ENCODE data around the gene BRSK2.

The BRSK2 gene

GRCh38 chr11:1375955-1376258 lies 13.8 kb upstream of the BRSK2 start:
- DNase-seq (ENCODE audit: low spot score), result no peak

DNA sequence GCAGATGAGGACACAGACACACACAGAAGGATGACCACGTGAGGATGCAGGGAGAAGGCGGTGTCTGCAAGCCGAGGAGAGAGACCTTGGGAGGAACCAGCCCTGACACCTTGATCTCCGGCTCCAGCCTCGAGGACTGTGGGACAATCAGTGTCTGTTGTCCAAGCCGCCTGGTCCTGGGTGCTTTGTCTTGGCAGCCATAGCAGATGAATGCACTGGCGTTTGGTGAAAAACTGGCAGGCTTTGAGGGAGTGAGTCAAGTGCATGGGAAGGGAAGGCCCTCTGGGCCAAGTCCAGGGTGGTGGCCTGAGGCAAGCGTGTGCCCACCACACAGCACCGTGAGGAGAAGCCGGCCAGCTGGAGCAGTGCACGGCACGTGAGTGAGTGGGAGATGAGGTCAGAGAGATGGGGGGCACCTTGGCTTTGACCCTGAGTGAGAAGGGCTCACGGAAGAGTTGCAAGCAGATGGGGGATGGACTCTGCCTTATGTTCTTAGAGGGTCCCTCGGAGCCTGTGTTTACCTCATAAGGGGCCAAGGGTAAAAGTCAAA lies 12.4 kb upstream of the BRSK2 start:
- no peak for DNase-seq (ENCODE audit: low spot score)

DNA sequence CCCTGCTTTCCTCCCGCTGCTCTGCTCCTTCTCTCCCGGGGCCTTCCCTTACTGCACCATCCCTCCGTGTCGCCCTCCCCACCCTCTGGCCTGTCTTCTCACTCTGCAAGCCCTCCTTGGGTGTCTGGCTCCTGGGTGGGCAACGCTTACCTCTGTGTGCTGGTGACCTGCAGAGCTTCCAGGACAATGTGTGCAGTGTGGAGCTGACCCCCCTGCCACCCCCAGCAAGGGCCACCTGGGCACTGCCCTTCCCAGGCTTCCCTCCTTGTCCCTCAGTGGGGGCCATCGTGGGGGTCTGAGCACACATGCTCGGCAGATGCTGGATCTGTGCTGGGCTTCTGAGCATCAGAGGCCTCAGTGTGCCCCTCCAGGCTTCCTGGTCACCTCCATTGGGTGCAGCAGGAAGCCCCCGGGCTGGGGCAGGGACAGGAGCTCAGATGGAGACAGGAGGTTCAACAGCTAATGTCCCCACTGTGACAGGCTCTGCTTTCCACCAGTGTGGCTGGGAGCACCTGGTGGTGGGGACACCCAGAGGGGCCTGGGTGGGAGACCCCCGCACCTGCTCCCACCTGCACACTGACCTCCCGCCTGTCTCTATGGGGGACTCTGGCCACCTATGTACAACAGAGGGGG lies 7.8 kb upstream of the BRSK2 start:
- DNase-seq (ENCODE audit: low spot score), result no peak

DNA sequence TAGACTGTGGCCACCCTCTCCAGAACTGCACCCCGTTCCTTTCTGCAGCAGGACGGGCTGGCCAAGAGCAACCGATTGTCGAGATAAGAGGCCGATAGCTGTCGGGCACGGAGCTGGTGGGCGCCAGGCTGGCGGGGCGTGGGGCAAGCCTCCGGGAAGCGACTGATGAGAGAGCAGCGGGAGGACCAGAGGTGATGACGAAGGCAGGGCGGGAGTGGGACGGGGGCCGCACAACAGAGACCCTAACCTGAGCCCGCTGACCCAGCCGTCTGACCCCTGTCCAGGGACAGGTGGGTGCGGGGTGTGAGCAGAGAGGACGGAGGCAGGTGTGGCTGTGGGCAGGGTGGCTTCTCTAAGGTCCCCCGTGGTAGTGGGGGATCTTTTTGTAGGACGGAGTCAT lies 7.3 kb upstream of the BRSK2 start:
- no peak for DNase-seq (ENCODE audit: low spot score)

DNA sequence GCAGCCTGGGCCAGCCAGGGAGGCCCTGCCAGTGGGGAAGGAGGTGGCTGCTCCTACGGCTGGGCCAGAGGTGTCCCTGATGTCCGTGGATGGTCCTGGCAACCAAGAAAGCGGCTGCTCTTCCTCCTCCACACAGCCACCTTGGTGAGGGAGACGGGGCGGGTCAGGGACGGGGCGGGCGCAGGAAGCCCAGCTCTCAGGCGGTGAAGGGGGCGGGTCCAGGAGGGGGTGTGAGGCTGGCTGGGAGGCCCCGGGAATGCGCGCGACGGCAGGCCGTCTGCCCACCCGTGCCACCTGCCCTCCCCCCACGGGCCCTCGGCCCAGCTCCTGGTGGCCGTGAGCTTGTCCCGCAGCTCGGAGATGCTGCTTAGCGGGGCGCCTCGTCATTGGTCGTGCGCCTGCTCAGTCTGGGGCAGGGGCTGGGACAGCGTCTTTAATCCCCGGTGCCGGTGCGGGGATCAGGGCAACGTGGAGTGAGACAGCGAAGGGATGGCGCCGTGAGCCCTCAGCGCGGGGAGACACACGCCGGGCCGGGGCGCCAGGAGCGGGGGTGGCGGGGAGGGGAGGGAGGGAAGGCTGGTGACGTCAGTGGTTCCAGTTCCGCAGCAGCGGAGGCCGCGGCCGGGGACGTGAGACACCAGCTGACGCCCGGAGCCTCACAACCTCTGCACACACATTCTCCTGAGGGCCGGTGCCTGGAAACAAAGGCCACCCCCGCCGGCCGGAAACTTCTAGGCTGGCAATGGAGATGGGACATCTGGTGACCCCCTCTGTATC lies 6.7 kb upstream of the BRSK2 start:
- DNase-seq (ENCODE audit: low spot score), result peak; percentile 83

DNA sequence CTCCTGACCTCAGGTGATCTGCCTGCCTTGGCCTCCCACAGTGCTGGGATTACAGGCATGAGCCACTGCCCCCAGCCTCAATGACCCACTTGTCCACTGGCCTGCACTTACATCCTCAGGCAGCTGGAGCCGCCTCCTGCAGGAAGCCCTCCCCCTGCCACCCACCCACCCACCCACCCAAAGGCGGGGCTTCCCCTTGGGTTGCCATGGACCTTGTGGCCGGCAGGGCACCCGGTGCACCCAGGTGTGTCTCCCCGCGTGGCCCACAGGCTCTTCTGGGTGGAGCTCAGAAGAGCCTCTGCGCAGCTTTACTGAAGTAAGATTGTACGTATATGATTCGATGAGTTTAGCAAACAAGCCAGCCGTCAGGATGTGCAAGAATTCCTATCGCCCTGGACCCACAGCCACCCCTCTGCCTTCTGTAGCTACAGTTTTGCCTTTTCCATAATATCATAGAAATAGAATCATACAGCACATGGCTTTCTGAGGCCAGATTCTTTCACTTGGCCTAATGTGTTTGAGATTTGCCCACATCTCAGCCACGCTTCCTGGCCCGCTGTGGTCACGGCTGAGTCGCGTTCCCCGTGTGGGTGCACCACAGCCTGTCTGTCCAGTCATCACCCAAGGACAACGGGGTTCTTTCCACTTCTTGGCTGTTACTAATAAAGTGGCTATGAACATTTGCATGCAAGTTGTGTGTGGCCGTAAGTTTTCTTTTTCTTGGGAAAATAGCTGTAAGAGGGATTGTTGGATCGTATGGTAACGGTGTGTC lies 5.3 kb upstream of the BRSK2 start:
- DNase-seq (ENCODE audit: low spot score), result no peak

DNA sequence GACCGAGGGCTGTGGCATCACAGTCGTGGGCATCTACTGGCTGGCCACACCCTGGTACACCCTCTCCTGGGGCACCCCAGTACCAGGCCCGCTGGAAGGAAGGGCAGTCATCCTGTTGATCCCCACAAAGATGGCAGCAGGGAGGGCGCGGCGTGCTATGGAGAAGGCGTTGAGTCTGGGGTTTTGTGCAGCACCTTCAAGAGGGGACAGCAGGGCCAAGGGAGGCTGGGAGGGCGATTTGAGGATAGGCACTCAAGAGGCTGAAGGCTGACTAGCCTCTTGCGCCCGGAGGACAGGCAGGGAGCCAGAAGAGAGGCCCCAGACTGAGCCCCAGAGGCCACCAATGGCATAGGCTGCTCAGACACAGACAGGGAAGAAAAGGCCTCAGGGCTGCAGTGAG lies 2.2 kb upstream of the BRSK2 start:
- no peak for DNase-seq (ENCODE audit: low spot score)

GRCh38 chr11:1387961-1388762 lies 1.6 kb upstream of the BRSK2 start:
- no peak for DNase-seq (ENCODE audit: low spot score)

GRCh38 chr11:1388763-1389102 lies 1.0 kb upstream of the BRSK2 start:
- DNase-seq (ENCODE audit: low spot score), result no peak

DNA sequence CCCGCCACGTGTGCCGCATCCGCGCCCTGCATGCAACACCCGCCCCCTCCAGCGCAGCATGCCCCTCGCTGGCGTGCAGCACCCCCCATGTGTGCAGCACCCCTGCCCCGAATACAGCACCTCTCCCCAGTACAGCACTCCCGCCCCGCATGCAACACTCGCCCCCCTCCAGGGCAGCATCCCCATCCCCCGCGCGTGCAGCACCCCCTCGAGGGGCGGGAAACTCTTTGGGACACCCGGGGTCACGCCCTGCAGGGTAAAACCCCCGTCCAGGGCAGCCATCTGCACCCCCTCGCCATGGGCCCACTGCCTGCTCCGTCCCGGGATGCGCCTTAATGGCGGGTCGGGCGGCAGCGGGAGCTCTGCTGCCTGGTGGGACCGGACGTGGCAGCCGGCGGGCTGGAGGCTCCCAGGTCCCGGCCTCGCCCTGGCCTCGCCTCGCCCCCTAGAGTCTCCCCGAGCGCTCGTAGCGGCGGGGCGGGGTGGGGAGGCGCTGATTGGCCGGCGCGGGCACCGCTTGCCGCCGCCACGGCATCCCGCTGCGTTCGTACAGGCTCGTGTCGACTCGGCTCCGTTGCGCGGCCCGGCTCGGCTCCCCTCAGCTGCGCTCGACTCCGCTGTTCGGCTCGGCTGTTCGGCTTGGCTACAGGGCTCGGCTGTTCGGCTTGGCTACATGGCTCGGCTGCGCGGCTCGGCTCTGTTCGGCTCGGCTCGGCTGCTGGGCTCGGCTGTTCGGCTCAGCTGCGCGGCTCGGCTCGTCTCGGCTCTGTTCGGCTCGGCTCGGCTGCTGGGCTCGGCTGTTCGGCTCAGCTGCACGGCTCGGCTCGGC lies 417 bp upstream of the BRSK2 start:
- DNase-seq (ENCODE audit: low spot score), result peak; percentile 95

DNA sequence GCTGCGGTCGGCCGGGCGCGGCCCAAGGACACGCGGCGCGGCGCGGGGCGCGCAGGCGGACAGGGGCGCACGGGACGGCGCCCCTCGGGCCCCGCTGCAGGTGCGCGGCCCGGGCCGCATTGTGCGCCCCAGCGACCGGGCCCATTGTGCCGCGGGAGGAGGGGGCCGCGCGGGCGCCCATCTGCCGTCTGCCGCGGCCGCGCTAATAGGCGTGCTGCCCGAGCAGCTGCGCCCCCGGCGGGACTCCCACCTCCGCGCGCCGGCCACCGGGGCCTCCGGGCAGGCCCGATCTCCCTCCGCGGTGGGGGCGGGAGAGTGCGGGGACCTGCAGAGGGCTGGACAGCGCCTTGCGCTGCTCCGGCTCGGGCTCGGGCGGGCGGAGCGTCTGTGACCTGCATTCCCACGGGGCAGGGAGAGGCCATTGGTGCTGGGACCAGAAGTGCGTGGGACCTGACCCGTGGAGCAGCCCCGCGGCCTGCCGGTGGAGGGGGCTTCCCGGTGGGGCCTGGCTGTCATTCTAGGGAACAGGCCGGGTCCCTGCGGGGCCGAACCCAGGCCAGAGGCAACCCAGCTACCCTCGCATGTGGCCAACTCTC lies 933 bp downstream of the BRSK2 start:
- DNase-seq (ENCODE audit: low spot score), result peak; percentile 83

DNA sequence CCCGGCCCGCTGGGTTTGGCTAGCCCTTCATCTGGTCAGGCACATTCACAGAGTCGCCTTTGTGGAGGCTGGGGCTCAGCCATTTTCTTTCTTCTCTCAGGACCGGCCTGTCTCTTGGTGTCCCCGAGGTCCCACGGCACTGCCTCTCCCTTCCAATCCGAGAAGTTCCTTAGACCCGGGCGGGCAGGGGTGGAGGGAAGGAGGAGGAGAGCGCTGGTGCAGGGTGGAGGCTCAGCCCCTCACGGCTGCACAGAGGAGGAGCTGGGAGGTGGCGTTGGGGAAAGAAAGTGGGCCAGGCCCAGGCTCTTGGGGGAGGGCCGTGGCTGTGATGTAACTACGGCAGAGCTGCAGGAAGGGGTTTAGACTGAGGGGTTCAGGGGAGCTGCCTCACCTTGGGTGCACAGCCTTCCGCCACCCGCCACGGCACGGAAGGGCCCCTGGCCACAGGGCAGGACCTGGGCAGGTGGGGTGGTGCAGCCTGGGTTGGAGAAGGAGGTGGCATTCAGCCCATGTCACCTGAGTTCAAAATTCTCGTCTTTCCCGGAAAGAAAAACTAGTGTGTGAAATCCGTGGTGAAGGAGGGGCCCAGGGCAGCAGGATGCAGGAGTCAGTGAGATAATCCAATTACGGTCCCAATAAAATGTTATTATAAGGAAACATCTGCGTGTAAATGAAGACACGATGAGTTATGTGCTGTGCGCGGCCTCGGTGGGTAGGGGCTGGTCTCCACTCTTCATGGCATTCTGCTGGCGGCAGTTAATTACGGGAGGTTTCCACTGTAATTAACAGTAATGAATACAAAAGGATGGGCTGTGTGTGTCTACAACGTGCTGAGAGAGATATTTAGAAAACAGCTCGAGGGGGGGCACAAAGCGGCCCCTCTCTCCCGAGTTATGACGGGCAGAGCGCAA lies 1.7 kb downstream of the BRSK2 start:
- DNase-seq (ENCODE audit: low spot score), result peak; percentile 61

- no peak for DNase-seq (ENCODE audit: low spot score)
These were observed 2.4 kb downstream of the BRSK2 start for GRCh38 chr11:1392111-1392510.

DNA sequence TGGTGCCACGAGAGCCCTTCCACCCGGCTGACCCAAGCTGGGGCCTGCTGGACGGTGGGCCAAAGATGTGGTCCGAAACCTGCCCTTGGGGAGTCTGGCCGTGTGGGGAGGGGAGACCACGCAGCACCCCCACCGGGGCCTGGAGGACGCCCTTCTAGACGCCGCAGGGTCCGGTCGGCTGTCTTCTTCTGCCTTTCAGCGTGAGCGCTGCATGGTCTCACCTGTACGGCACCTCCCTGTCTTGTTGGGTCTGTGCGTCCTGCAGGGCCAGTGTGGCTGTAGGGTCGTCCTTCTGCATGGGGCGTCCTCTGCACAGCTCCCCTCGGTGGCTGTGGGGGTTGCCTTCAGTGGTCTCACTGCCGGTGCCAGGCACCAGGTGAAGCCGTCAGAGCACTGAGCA lies 2.8 kb downstream of the BRSK2 start:
- no peak for DNase-seq (ENCODE audit: low spot score)

DNA sequence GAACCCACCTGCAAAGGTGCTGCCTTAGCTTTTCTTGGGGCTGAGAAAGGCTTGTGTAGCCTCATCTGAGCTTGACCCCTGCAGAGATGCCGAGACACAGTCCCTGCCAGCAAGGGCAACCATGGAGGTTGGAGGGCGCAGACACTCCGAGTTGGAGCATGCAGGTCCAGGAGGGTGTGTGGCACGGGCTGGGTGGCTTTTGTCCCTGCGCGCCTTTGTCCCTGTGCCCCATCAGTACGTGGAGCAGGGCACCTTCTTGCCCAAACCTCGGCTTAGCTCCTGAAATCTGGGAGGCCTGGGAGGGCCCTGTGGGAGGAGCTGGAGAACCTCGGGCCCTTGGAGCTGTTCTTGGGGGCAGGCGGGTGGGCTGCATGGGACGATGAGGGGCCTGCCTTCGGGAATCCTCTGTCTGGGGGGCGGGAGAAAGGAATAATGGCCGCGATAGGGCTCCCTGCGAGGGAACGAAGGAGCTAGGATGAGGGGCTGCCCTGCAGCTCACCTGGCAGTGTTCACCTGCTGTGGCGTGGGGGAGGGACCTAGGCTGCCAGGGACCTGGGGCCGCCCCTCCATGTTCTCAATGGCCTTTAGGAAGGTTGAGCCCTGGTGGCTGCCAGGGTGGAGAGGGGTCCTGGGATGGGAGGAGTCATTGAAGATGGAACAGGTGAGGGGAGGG lies 3.4 kb downstream of the BRSK2 start:
- DNase-seq (ENCODE audit: low spot score), result no peak

DNA sequence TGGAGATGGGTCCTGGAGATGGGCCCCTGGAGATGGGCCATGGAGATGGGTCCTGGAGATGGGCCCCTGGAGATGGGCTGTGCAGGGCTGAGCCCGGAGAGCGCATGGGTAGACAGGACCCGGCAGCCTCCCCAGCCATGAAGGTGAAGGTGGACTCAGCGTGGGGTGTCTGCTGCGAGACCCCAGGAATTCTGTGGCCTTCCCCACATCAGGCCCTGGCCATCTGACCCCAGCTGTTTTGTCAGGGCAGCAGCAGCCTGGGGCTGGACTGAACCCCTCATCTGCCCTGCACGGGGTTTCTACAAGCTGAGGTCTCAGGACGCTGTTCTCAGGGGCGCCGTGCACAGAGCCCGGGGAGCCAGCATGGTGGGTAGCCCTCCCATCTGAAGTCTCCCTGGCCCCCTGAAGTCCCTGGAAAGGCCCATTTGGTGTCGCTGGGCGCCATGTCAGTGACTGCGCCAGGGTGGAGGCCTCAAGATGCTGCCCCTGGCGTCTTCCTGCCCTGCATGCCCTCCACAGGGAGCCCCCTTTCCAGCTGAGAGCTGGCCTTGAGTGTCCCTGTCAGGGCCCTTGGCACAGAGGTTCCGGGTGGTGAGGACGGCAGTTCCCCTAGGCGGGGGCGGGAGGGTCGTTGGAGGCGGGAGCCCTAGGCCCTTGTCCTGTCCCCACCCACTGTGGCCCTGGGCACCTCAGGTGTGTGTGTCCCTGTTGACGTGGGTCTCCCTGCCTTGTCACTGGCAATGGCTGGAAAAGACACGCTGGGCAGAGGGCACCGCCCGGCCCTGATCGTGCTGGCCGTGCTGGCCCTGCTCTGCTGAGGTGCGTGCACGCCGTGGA lies 5.4 kb downstream of the BRSK2 start:
- no peak for DNase-seq (ENCODE audit: low spot score)

GRCh38 chr11:1395773-1396374 lies 6.1 kb downstream of the BRSK2 start:
- no peak for DNase-seq (ENCODE audit: low spot score)

DNA sequence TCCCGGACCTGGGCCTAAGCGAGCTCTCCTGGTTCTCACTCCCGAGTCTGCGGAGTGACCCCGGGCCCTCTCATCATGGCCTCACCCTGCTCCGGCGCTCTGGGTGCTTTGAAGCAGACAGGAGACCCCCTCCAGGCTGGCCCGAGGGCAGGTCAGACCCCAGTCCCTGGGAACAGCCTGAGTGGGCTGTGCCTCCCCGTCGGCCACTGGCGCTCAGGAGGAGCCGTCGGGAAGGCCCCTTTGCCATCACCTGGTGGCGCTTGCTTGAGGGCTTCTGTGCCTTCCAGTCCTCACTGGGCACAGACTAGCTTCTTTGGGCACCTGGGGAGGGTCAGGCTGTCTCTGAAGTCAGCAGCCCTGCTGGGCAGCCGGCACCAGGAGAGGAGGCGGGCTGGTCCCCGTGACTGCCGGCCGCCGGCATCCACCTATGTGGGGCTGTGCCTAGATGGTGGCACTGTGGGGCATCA lies 6.7 kb downstream of the BRSK2 start:
- no peak for DNase-seq (ENCODE audit: low spot score)
